GM12878 (cell line): ENCODE results near the gene MRC2. TPM values are rescaled to one million over a fixed set of nuclear protein-coding genes. Genes with fewer than 3 reads are reported as not detected.

Source experiments
- ATAC-seq: fragments of 200-7000 bp; cut with Tn5 transposase; 3 replicates; pipeline ENCODE4 v1.9.1; 2020; ENCODE audit warnings: mild to moderate bottlenecking, moderate library complexity
- BruUV-seq: library from RNA; stranded (reverse); fragments of 400-500 nt; replicated peaks from 2 replicates; lab custom pipeline; 2021; lab: Mats Ljungman, UMichigan
- CTCF ChIA-PET: fragments of 300-600 bp; sonication (Branson Sonifier 250); formaldehyde crosslinking; extraction: SDS; loops from one replicate; lab custom pipeline; 2021; ENCODE audit warnings: inconsistent platforms; lab: Yijun Ruan, JAX
- POLR2A ChIA-PET: fragments of 350-600 bp; formaldehyde crosslinking; extraction: SDS; loops from one replicate; lab custom pipeline; 2021; ENCODE audit warnings: inconsistent platforms; lab: Charles Lee
- RAD21 ChIA-PET: fragments of 300-600 bp; sonication (Branson Sonifier 250); formaldehyde crosslinking; loops from one replicate; lab custom pipeline; 2023; ENCODE audit warnings: antibody characterized with exemption; ENCODE audit not compliant: unreplicated experiment; lab: Charles Lee
- SMC1A ChIA-PET: fragments of 300-600 bp; sonication (Branson Sonifier 250); formaldehyde crosslinking; loops from one replicate; lab custom pipeline; 2023; ENCODE audit not compliant: unreplicated experiment, uncharacterized antibody; lab: Charles Lee
- DNase-seq: peaks from one replicate; pipeline ENCODE4 v3.0.0-alpha.2; 2011; ENCODE audit warnings: low read depth, low spot score
- FAIRE-seq: peaks from 3 replicates; lab custom pipeline; 2011; peaks lifted over from hg19 to GRCh38; lab: Jason Lieb, UNC
- H2AFZ ChIP-seq: 2 replicates; pipeline ENCODE4 v1.6.0; 2011; ENCODE audit warnings: low read depth, low read length, control low read depth; ENCODE audit not compliant: control insufficient read depth
- H3K27ac ChIP-seq: 2 replicates; pipeline ENCODE4 v1.5.1; 2011; ENCODE audit warnings: control low read depth; ENCODE audit not compliant: control insufficient read depth, insufficient read depth
- H3K27me3 ChIP-seq, 2 experiments: replicated peaks in 1 of 2; 2 replicates each; pipeline versions ENCODE4 v1.6.0 to v1.6.1; 2011; ENCODE audit warnings: low read length in 1 of 2; ENCODE audit not compliant: control insufficient read depth in 2 of 2, insufficient read depth in 2 of 2
- H3K36me3 ChIP-seq, 2 experiments: 2 replicates each; pipeline ENCODE4 v1.5.1; 2011; ENCODE audit warnings: low read length in 1 of 2; ENCODE audit not compliant: control insufficient read depth in 2 of 2, insufficient read depth in 2 of 2
- H3K4me1 ChIP-seq: 2 replicates; pipeline ENCODE4 v1.6.1; 2011; ENCODE audit warnings: mild to moderate bottlenecking, low read length, moderate library complexity, mixed read lengths; ENCODE audit not compliant: control insufficient read depth, insufficient read depth
- H3K4me2 ChIP-seq: 2 replicates; pipeline ENCODE4 v1.6.0; 2011; ENCODE audit warnings: control low read depth; ENCODE audit not compliant: control insufficient read depth, insufficient read depth
- H3K4me3 ChIP-seq: fragments of 200-600 bp; sonication (generic); 2 replicates; pipeline ENCODE4 v1.5.1; 2016
- H3K79me2 ChIP-seq: 2 replicates; pipeline ENCODE4 v1.6.0; 2011; ENCODE audit warnings: low read length; ENCODE audit not compliant: control insufficient read depth, insufficient read depth
- H3K9ac ChIP-seq: 2 replicates; pipeline ENCODE4 v1.8.0; 2011; ENCODE audit warnings: low read length, control low read depth, mixed read lengths; ENCODE audit not compliant: control insufficient read depth, insufficient read depth
- H3K9me3 ChIP-seq: replicated peaks from 3 replicates; pipeline ENCODE4 v1.5.1; 2011; ENCODE audit warnings: mild to moderate bottlenecking, low read length; ENCODE audit not compliant: control insufficient read depth, insufficient read depth
- H4K20me1 ChIP-seq: 2 replicates; pipeline ENCODE4 v1.6.0; 2011; ENCODE audit not compliant: control insufficient read depth, insufficient read depth
- ASH2L ChIP-seq: fragments of 300-600, 200-600 bp; sonication (generic); IDR thresholded peaks from 2 replicates; pipeline ENCODE4 v1.6.1; 2017; ENCODE audit warnings: low read depth, mild to moderate bottlenecking, borderline replicate concordance
- BHLHE40 ChIP-seq, 2 experiments: fragments of 450-650 bp in 1 of 2; IDR thresholded peaks; 2 replicates each; pipeline ENCODE4 v1.6.1; 2011 to 2017; ENCODE audit warnings: low read depth in 2 of 2, borderline replicate concordance in 1 of 2, improper control_type of control experiment in 1 of 2, low read length in 1 of 2, mild to moderate bottlenecking in 1 of 2
- IKZF1 ChIP-seq: fragments of 450-650 bp; conservative IDR thresholded peaks from 2 replicates; pipeline ENCODE4 v1.6.1; 2017; ENCODE audit warnings: antibody characterized with exemption, mild to moderate bottlenecking
- JUNB ChIP-seq: IDR thresholded peaks from 2 replicates; pipeline ENCODE4 v1.6.1; 2016; ENCODE audit warnings: antibody characterized with exemption, mild to moderate bottlenecking
- KAT2A ChIP-seq: conservative IDR thresholded peaks from 2 replicates; pipeline ENCODE4 v1.6.1; 2011; ENCODE audit warnings: low read depth, low read length; ENCODE audit not compliant: control insufficient read depth
- MXI1 ChIP-seq: fragments of 150-350 bp; IDR thresholded peaks from 2 replicates; pipeline ENCODE4 v1.6.1; 2011; ENCODE audit warnings: low read depth, mild to moderate bottlenecking, inconsistent platforms, low read length, improper control_type of control experiment
- NR2F1 ChIP-seq: fragments of 450-650 bp; conservative IDR thresholded peaks from 2 replicates; pipeline ENCODE4 v1.6.1; 2017; ENCODE audit warnings: mild to moderate bottlenecking
- PAX8 ChIP-seq: fragments of 450-650 bp; IDR thresholded peaks from 2 replicates; pipeline ENCODE4 v1.6.1; 2017; ENCODE audit warnings: mild to moderate bottlenecking, moderate library complexity
- PML ChIP-seq: IDR thresholded peaks from 2 replicates; pipeline ENCODE4 v1.6.1; 2012; ENCODE audit warnings: low read length, inconsistent platforms
- SIN3A ChIP-seq: IDR thresholded peaks from 2 replicates; pipeline ENCODE4 v1.6.1; 2012; ENCODE audit warnings: low read depth, low read length, improper control_type of control experiment
- SREBF2 ChIP-seq: IDR thresholded peaks from 2 replicates; pipeline ENCODE4 v1.6.1; 2012; ENCODE audit warnings: mild to moderate bottlenecking, low read length
- ZBED1 ChIP-seq: IDR thresholded peaks from 2 replicates; pipeline ENCODE4 v1.6.1; 2016; ENCODE audit warnings: borderline replicate concordance
- ZZZ3 ChIP-seq: IDR thresholded peaks from 2 replicates; pipeline ENCODE4 v1.6.1; 2011; ENCODE audit warnings: low read depth; ENCODE audit not compliant: control insufficient read depth, insufficient read length
- WGBS: methylation state at CpG from one replicate; pipeline ENCODE4 v1.1.6; 2016; ENCODE audit warnings: low lambda C conversion rate; ENCODE audit not compliant: insufficient replicate concordance, insufficient coverage; ENCODE audit errors: missing lambda C conversion rate; 5-methylcytosine and 5-hydroxymethylcytosine counted together
- in situ Hi-C: fragments of 300-500 bp; cut with MboI; formaldehyde crosslinking; loops from 9 replicates; pipeline ENCODE4 v1.14.3; 2018; ENCODE audit warnings: mixed read lengths
- intact Hi-C: fragments of 100-400 bp; cut with micrococcal nuclease; formaldehyde crosslinking; loops from one replicate; pipeline ENCODE4 v1.14.2; 2022; ENCODE audit not compliant: unreplicated experiment
- polyA plus RNA-seq, 11 experiments: library from polyadenylated mRNA; depleted of rRNA in 4 of 11; unstranded in 6 of 11; stranded (reverse) in 5 of 11; fragments of >200 nt; fragmentation: Nextera tagmentation in 4 of 11; fragmentation: Illumina TruSeq in 1 of 11; extraction: Ambion mirVana in 4 of 11; extraction: Trizol in 1 of 11; gene quantifications; 1 replicate in 1 of 11; 2 replicates in 10 of 11; pipeline versions ENCODE4 v1.2.1 to v1.2.3, GENCODE V29; 2011 to 2016; ENCODE audit warnings: inconsistent platforms in 2 of 11, missing spikeins in 2 of 11, low read depth in 1 of 11
- total RNA-seq, 4 experiments: library from RNA; depleted of rRNA in 3 of 4; stranded (reverse); fragments of >200 nt in 3 of 4; fragmentation: Illumina TruSeq in 1 of 4; extraction: Trizol in 1 of 4; gene quantifications; 2 replicates each; pipeline versions ENCODE4 v1.2.1 to v1.2.3, GENCODE V29; 2013 to 2021
- TF ChIP-seq, protein P1 (sequence below): fragments of 450-650 bp; IDR thresholded peaks from 2 replicates; pipeline ENCODE4 v1.6.1; 2017; ENCODE audit warnings: antibody characterized with exemption, mild to moderate bottlenecking, moderate library complexity

The MRC2 gene
- total and polyA plus RNA-seq, 10 of the 15 experiments (the other 5 are each of a cell fraction or from before 2014, with no cell fraction given) = 0.04 to 0.96 (median 0.30) TPM; not detected in 1

DNA sequence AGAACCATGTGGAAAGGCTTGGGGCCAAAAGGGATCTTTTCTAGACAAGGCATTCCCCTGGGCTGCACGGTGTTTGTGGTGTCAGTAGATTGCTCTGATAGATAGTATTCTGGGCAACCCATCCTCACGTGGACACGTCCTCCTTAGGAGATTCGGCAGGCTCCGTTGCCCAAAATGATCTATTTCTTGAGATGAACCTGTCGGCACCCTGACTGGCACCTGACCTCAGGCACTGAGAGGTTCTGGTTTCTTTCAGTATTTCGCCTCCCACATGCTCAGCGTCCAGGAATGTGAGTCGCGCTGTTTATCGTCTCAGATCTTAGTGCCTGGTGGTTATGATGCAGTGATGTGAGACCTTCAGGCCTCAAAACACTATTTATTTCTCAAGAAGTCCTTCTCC is 91.0 kb downstream of the MRC2 start:
- intact Hi-C loops = no loop called here
- Histone ChIP-seq H3K4me3 (no peak overlapping the region), H3K36me3 (no peaks in the 10 kb centered on the region), H3K9me3 (no peaks in the 10 kb centered on the region; the same call in 2 of the 3 replicates), H3K4me2 (no peak overlapping the region), H3K9ac (no peak overlapping the region), H2AFZ (peak overlapping the region; percentile 30; the same call in 1 of the 2 replicates), H3K27ac (no peak overlapping the region), H3K4me1 (no peaks in the 10 kb centered on the region), H4K20me1 (no peaks in the 10 kb centered on the region), H3K79me2 (no peaks in the 10 kb centered on the region), H3K27me3 (no peaks in the 10 kb centered on the region)
- ATAC-seq (no peak), FAIRE-seq (no peak), DNase-seq (no peak)
- ChIA-PET RAD21 (no interaction called here), POLR2A (no interaction called here), SMC1A (no interaction called here), CTCF (no interaction called here)
- BruUV-seq = no TSS peak
- WGBS = 4% methylated on average over 11 of the region's 11 CpGs
- no peak for TF ChIP-seq PML
- no peak for TF ChIP-seq ASH2L
- no peak for TF ChIP-seq SIN3A
- TF ChIP-seq, protein P1, sequence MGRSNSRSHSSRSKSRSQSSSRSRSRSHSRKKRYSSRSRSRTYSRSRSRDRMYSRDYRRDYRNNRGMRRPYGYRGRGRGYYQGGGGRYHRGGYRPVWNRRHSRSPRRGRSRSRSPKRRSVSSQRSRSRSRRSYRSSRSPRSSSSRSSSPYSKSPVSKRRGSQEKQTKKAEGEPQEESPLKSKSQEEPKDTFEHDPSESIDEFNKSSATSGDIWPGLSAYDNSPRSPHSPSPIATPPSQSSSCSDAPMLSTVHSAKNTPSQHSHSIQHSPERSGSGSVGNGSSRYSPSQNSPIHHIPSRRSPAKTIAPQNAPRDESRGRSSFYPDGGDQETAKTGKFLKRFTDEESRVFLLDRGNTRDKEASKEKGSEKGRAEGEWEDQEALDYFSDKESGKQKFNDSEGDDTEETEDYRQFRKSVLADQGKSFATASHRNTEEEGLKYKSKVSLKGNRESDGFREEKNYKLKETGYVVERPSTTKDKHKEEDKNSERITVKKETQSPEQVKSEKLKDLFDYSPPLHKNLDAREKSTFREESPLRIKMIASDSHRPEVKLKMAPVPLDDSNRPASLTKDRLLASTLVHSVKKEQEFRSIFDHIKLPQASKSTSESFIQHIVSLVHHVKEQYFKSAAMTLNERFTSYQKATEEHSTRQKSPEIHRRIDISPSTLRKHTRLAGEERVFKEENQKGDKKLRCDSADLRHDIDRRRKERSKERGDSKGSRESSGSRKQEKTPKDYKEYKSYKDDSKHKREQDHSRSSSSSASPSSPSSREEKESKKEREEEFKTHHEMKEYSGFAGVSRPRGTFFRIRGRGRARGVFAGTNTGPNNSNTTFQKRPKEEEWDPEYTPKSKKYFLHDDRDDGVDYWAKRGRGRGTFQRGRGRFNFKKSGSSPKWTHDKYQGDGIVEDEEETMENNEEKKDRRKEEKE = no peak
- TF ChIP-seq JUNB = no peak
- in situ Hi-C loops = no loop called here

DNA sequence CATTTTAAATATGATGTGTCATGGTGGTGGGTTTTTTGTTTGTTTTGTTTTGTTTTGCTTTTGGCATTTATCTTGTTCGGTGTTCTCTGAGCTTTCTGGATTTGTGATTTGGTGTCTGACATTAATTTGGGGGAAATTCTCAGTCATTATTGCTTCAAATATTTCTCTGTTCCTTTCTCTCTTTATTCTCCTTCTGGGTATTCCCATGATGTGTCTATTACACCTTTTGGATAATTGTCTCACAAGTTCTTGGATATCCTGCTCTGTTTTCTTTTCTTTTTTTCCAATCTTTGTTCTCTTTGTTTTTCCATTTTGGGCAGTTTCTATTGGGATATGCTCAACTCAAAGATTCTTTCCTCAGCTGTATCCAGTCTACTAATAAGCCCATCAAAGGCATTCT is 92.1 kb downstream of the MRC2 start:
- intact Hi-C loops (no loop called here), in situ Hi-C loops (no loop called here)
- Histone ChIP-seq H3K4me2 (no peak overlapping the region), H3K4me3 (no peak overlapping the region), H3K36me3 (no peaks in the 10 kb centered on the region), H2AFZ (no peak overlapping the region), H3K27me3 (no peaks in the 10 kb centered on the region), H3K9ac (no peak overlapping the region), H3K79me2 (no peaks in the 10 kb centered on the region), H3K27ac (no peak overlapping the region), H4K20me1 (no peaks in the 10 kb centered on the region), H3K4me1 (peaks cover 5% of the 10 kb centered on the region), H3K9me3 (no peaks in the 10 kb centered on the region; the same call in 2 of the 3 replicates)
- CTCF ChIA-PET = interaction anchor here (0.7 kb wide), 1 partner anchor 420 kb away, joined by 3 read pairs; no protein-coding TSS in a partner anchor
- no peak for DNase-seq
- BruUV-seq = no TSS peak
- no peak for ATAC-seq
- 36% methylated on average over 1 of the region's 1 CpG for WGBS
- POLR2A ChIA-PET = no interaction called here
- no peak for FAIRE-seq
- RAD21 ChIA-PET = no interaction called here
- SMC1A ChIA-PET = no interaction called here
- TF ChIP-seq IKZF1 (no peak), ZZZ3 (no peak), SREBF2 (no peak), BHLHE40 (IDR thresholded peaks at IDR 0.05; ENCODE audit: borderline replicate concordance in 1 of 2, low read depth in 2 of 2, low read length in 1 of 2) (no peak), ZBED1 (no peak), KAT2A (no peak), NR2F1 (no peak), MXI1 (no peak), PAX8 (no peak)
